ENCODE results near the gene TNN. TPM values are rescaled to one million over a fixed set of nuclear protein-coding genes. Genes with fewer than 3 reads are reported as not detected.

Gene TNN
- total RNA-seq, 4 donors from 2014 or later: 0.16 to 2.2 (median 0.63) TPM

- TF ChIP-seq EP300 (IDR thresholded peaks at IDR 0.05): no peak
- H3K4me1 ChIP-seq: peaks cover 68% of the 10 kb centered on the region
- DNase-seq (ENCODE audit: low spot score in 2 of 2): no peak
- H3K27ac ChIP-seq: peak overlapping the region; percentile 62
- no peaks in the 10 kb centered on the region for H3K36me3 ChIP-seq
- H3K4me3 ChIP-seq: peak overlapping the region; percentile 55
- no peaks in the 10 kb centered on the region for H3K27me3 ChIP-seq
- no peaks in the 10 kb centered on the region for H3K9me3 ChIP-seq
- 10% methylated on average over 7 of the region's 7 CpGs for WGBS
Measured at GRCh38 chr1:175191659-175192058, 124.0 kb downstream of the TNN start.

GRCh38 chr1:175192111-175192629 is 124.5 kb downstream of the TNN start:
- Histone ChIP-seq H3K4me1 (peaks cover 65% of the 10 kb centered on the region), H3K27me3 (no peaks in the 10 kb centered on the region), H3K9me3 (no peaks in the 10 kb centered on the region), H3K27ac (peak overlapping the region; percentile 62), H3K4me3 (peak overlapping the region; percentile 55), H3K36me3 (no peaks in the 10 kb centered on the region)
- WGBS: under 1% methylated on average over 17 of the region's 17 CpGs
- no peak for TF ChIP-seq EP300 (IDR thresholded peaks at IDR 0.05)
- no peak for TF ChIP-seq CTCF (IDR thresholded peaks at IDR 0.05)
- no peak for TF ChIP-seq POLR2AphosphoS5 (IDR thresholded peaks at IDR 0.05)
- TF ChIP-seq POLR2A (IDR thresholded peaks at IDR 0.05): no peak
- peak; percentile 85 to 88 for DNase-seq (ENCODE audit: low spot score in 2 of 2)

GRCh38 chr1:175192630-175193526 is 125.2 kb downstream of the TNN start, which contains the start of gene KIAA0040:
Gene KIAA0040 (minus strand): TSS chr1:175192776. CDS start chr1:175161013, 31,763 bp downstream.
- peaks cover 71% of the 10 kb centered on the region for H3K4me1 ChIP-seq
- H3K9me3 ChIP-seq: no peaks in the 10 kb centered on the region
- H3K36me3 ChIP-seq: no peaks in the 10 kb centered on the region
- 6% methylated on average over 34 of the region's 62 CpGs for WGBS
- no peak for TF ChIP-seq CTCF (IDR thresholded peaks at IDR 0.05)
- TF ChIP-seq POLR2AphosphoS5 (IDR thresholded peaks at IDR 0.05): peak in 1 of 3 donors; percentile 21
- no peak for TF ChIP-seq EP300 (IDR thresholded peaks at IDR 0.05)
- no peaks in the 10 kb centered on the region for H3K27me3 ChIP-seq
- H3K4me3 ChIP-seq: peak within 1 kb of the TSS; percentile 55
- DNase-seq (ENCODE audit: low spot score in 2 of 2): peak; percentile 86
- H3K27ac ChIP-seq: peak within 1 kb of the TSS; percentile 62

GRCh38 chr1:175193527-175193910 is 125.9 kb downstream of the TNN start:
- H3K27ac ChIP-seq: peak overlapping the region; percentile 62
- peaks cover 73% of the 10 kb centered on the region for H3K4me1 ChIP-seq
- peaks cover 3% of the 10 kb centered on the region for H3K27me3 ChIP-seq
- WGBS: 51% methylated on average over 3 of the region's 4 CpGs
- H3K4me3 ChIP-seq: peak overlapping the region; percentile 55
- H3K36me3 ChIP-seq: no peaks in the 10 kb centered on the region
- DNase-seq (ENCODE audit: low spot score in 2 of 2): no peak
- TF ChIP-seq POLR2AphosphoS5 (IDR thresholded peaks at IDR 0.05) (no peak), CTCF (IDR thresholded peaks at IDR 0.05) (no peak), EP300 (IDR thresholded peaks at IDR 0.05) (no peak), POLR2A (IDR thresholded peaks at IDR 0.05) (no peak)
- H3K9me3 ChIP-seq: no peaks in the 10 kb centered on the region

- peaks cover 3% of the 10 kb centered on the region for H3K27me3 ChIP-seq
- WGBS: 0% methylated on average over 1 of the region's 1 CpG
- H3K36me3 ChIP-seq: no peaks in the 10 kb centered on the region
- no peak for DNase-seq (ENCODE audit: low spot score in 2 of 2)
- H3K27ac ChIP-seq: no peak overlapping the region
- TF ChIP-seq CTCF (IDR thresholded peaks at IDR 0.05) (no peak), EP300 (IDR thresholded peaks at IDR 0.05) (no peak), POLR2AphosphoS5 (IDR thresholded peaks at IDR 0.05) (no peak), POLR2A (IDR thresholded peaks at IDR 0.05) (no peak)
- no peaks in the 10 kb centered on the region for H3K9me3 ChIP-seq
- no peak overlapping the region for H3K4me3 ChIP-seq
- H3K4me1 ChIP-seq: peaks cover 59% of the 10 kb centered on the region
Measured at GRCh38 chr1:175195281-175195680, 127.6 kb downstream of the TNN start.
